Right ventricle myocardium superior (tissue), 1 donor: ENCODE data around the gene DCTN4. TPM values are rescaled to one million over a fixed set of nuclear protein-coding genes. Genes with fewer than 3 reads are reported as not detected.

Experiments
- ATAC-seq: fragments of 200-7000 bp; cut with Tn5 transposase; one replicate; pipeline ENCODE4 v1.9.1; 2020; ENCODE audit warnings: mild to moderate bottlenecking; ENCODE audit not compliant: poor library complexity
- DNase-seq: peaks from one replicate; pipeline ENCODE4 v3.0.0-alpha.2; 2020
- intact Hi-C: fragments of 100-400 bp; cut with DNase I; formaldehyde crosslinking; loops from one replicate; pipeline ENCODE4 v1.11.2; 2022
- total RNA-seq: library from RNA; stranded (reverse); fragmentation: NEBNext Ultra II Directional; extraction: Animal tissue kit (Norgen Biotek cat#: 25700); gene quantifications from one replicate; pipeline ENCODE4 v1.2.1, GENCODE V29; 2021
- donor health status: DM: no; HTN: yes; CAD: no; lungs with severe emphysema.

The DCTN4 gene
- total RNA-seq, 1 donor from 2014 or later, result 45.2 TPM

DNA sequence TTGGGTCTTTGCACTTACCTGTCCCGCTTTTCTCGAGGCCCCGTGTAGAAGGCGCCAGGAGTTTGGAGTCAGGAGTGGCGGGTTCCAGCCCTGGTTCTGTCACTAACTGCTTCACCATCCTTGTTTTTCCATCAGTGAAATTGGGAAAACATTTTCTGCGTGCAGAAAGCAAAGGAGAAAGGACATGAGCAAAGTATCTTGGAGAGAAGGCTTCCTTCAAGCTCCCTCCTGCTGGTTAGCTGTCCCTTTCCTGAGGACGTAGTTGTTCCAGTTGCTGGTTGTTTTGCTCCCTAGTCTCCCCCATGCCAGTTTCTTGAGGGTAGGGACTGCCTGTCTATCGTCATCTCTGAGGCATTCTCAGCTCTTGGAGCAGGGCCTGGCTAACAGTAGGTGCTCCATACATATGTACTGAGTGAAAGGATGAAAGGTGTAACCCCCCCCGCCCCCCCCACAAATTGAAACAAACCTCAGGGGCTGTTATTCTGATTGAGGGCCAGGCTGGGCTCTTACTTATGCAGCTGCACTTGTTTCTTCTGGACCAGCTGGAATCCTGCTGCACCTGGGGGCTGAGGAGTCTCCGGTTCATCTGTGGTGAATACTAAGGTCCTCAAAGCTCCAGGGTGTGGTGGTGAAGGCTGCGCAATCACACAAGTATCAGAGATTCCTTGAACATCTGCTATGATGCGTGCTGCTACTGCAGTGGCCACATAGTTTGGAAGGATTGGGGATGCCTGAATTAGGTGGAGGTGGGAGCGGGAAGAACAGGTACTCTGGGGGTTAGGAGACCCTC lies 20.8 kb upstream of the DCTN4 start:
- ATAC-seq (no peak), DNase-seq (no peak)
- intact Hi-C loops, result no loop called here

DNA sequence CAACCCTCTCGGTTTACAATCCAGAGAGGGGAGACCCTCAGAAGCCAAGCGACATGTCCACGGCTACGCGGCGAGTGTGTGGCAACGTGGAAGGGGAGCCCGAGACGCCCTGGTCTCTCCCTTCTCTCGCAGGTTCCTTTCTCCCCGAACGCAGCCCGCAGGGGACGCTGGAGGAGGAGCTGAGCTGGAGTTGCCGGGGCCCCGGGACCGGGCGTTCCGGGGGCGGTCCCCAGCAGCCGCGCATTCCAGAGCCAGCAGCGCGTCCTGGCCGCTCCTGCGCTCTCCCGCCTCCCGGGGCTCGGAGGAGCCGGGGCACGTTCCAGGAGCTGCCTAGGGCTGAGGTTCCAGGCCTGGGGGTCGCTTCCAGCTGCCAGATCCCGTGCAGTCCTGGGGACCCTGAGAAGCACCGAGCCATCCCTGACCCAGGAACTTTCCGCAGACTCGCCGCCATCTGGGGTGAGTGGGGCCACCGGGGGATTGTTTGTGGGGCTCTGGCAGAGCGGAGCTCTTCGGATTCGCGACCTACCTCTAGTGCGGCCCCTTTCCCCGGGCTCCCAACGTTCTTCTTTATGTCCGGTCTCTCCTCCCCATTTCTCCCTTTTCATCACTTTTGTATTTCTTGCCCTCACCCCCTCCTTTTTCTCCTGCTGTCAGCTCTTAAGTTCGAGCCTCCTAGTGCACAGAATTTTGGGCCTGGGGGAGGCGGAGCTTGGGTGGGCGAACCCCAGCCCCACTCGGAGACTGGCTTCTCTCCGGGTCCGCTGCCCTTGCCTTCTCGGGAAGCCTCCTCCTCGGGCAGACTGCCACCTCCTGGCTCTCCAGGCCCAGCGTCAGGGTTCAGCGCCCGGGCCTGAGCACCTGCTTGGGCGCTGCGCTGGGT lies 19.9 kb upstream of the DCTN4 start, which contains the start of gene SMIM3:
SMIM3 (plus strand) TSS at position 241 of the 880 bp plus-strand sequence. CDS start 16,684 bp downstream, outside the sequence.
- intact Hi-C loops, result no loop called here
- ATAC-seq (peak; percentile 91), DNase-seq (peak; percentile 91)

DNA sequence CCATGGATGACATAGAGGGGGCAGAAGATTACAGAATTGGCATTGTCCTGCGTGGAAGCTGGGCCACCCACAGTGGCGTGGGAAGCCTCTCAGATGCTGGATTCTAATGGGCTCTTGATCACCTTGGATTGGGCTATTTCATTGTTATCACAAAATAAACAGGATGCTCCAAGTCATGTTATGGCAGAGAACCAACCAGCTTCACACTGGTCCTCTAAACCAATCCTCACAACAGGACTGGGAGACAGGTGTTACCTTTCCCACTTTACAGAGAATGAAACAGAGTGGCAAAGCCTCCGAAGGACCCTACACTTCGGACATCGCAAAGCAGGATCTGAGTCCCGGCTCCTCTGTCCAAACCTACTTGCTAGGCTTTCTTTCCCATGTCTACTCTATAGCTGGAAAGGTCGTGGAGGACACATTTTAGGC lies 19.3 kb upstream of the DCTN4 start:
- intact Hi-C loops, result no loop called here
- peak; percentile 2 for ATAC-seq
- DNase-seq, result no peak

DNA sequence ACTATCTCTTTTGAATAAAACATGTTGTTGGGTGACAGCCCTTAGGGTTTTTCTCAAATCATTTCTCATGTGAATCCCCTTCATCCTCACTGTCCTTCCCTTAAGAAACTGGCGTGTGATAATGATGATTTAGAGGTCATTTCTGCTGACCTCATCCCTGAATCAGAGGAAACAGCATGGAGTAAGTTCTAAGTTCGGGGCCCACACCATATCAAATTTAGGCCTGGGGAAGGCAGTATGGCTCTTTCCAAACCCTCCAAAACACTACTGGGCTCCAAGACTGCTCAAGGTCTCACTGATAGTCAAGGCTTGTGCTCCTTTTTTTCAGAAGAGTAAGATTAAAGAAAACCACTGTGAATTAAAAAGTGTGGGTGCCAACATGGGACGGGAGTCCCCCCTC lies 18.9 kb upstream of the DCTN4 start:
- intact Hi-C loops, result no loop called here
- ATAC-seq, result no peak
- no peak for DNase-seq

DNA sequence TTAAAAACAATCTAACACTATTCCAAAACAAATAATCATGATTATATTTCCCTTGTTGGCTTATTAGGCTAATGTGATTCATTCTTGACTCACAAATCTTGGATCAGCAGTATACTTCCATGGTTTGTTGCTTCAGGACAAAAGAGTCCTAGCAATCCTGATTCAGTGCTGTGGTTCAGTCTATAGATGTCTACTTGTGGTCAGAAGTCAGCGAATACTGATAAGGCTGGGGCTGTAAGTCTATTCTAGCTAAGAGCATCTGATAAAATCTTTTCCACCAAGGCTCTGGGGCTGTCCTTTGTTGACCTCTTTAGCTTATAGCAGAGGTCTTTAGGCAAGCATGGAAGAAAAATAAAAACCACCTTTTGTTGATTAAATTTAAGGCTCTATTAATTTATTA lies 15.3 kb upstream of the DCTN4 start:
- DNase-seq, result no peak
- intact Hi-C loops, result no loop called here
- ATAC-seq, result no peak

DNA sequence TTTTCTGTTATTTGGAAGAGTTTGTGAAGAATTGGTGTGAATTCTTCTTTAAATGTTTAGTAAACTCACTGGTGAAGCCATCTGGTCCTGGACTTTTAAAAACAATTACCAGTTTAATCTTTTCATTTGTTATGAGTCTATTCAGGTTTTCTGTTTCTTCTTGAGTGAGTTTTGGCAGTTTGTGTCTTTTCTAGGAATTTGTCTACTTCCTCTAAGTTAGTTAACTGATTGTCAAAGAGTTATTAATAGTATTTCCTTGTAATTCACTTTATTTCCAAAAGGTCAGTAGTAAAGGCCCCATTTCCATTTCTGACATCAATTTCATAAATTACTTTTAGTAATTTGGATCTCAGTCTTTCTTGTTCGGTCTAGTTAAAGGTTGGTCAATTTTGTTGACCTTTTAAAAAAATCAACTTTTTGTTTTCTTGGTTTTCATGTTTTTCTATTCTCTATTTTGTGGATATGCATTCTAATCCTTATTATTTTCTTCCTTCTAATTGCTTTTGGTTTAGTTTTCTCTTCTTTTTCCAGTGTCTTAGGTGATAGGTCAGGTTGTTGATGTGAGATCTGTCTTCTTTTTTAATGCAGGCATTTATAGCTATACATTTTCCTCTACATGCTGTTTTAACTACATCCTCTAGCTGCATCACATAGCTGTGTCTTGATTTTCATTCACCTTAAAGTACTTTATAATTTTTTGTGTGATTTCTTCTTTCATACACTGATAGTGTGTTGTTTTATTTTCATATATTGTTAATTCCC lies 12.4 kb upstream of the DCTN4 start:
- DNase-seq (no peak), ATAC-seq (no peak)
- intact Hi-C loops, result no loop called here

DNA sequence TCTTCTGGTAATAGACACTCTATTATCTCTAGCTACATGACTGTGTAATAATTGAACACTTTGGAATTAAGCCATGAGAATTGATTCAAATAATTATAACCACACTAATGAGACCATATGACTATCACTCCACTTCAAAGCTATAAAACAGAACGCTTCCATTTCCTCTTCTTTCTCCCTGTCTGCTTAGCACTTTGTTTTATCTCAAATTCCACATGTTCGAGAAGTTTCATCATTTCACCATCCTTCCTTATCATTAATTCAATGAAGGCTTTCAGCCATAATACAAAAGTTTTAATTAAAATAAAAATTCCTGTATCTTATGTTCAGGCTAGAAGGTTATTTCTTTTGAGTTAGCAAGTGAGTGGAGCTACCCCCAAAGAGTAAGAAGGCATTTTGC lies 7.4 kb upstream of the DCTN4 start:
- intact Hi-C loops, result no loop called here
- no peak for DNase-seq
- no peak for ATAC-seq

DNA sequence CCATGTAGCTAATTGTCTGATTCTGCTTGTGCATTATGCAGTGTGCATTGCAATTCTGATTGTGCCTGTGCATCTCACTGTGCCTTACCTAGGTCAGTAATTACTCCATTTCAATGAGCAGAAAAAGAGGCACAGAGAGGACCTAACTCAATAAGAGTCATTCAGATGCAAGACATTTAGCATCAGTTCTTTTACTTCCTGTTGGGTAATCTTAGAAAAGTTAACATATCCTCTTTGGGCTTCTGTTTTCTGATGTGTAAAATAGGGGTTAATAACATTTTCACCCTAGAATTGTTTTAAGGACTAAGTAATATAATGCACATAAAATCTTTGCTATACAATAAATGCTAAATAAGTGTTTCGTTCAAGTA lies 7.0 kb upstream of the DCTN4 start:
- ATAC-seq, result no peak
- intact Hi-C loops, result no loop called here
- DNase-seq, result no peak

DNA sequence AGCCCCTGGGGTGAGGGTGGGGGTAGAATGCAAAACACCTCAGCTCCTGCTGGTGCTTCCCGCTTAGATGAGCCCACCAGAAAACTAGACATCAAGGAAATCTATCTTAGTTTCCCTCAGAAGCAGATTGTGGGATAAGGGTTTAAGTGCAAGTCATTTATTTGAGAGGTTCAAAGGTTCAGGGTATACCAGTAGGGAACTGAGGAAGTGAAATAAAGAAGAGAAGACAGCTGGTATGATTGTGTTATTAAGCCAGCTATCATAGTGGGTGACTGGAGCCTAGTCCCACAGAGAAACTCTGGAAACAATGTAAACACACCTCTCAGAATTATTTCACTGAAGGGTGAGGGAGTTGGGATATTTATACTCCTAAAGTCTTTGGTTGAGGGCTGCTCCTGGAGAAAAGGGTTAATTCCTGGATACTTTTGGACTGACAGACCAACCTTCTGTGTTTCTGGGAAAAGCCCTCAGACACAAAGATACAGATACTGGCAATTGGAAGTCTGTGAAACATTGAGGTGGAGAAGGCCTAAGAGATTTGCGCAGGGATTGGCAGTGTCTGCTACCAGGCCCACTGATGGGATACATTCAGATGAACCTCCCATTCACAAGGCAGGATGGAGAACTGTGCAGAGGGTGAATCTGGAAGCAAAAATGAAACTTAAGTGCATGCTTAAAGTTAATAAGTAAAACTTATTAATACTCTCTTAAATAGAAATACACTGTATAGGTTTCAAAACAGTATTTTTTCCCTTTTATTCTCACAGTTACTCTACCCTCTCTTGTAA lies 6.4 kb upstream of the DCTN4 start:
- no peak for DNase-seq
- intact Hi-C loops, result no loop called here
- ATAC-seq, result no peak

DNA sequence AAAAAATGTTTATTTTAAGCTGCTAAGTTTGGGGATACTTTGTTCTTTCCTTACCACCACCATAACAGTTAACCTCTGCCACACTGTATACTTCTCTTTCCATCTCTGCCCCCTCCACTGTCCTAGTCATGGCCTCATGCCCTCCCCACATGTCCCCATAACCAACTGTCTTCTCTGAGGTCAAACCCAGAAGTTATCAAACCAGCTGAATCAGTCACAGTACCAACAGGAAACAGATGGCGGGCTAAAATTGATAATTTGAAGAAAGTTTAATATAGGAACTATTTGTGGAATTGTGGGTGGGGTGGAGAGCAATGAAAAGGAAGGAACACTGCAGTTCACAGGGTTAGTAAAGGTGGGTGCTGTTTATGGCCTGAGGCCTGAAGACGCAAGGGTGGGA lies 5.7 kb upstream of the DCTN4 start:
- DNase-seq (no peak), ATAC-seq (peak; percentile 34)
- intact Hi-C loops, result no loop called here

DNA sequence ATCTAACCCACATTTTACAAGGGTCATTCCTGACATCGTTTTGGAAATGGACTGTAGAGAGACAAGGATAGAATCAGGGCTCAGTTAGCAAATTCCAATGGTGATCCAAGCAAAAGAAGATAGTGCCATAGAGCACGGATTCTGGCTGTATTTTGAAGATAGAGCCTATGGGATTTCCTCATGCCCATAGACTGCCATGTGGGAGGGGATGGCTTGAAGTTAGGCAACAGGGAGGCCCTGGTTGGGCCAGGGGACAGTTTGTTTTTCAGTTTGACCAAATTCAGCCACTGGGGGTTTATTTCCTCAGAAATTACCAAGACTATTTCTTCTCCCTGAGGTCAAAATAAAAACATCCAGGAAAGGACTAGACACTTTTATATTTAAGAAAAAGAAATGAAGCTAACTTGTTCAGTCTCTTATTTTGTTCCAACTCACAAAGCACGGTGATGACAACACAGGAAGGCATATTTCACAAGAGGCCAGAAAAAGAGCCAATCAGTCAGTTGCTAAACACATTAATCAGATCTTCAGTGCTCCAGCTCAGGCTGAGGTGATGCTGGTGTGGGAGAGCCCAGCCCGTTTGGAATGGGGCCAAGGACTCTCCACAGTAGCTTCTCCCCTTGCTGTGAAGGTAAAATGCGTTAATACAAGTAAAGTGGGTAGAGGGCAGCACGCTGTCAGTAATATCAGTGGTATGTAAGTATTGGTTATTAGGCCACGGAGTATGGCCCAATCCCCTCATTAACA lies 4.4 kb upstream of the DCTN4 start:
- DNase-seq, result peak; percentile 74
- peak; percentile 25 for ATAC-seq
- intact Hi-C loops, result no loop called here

DNA sequence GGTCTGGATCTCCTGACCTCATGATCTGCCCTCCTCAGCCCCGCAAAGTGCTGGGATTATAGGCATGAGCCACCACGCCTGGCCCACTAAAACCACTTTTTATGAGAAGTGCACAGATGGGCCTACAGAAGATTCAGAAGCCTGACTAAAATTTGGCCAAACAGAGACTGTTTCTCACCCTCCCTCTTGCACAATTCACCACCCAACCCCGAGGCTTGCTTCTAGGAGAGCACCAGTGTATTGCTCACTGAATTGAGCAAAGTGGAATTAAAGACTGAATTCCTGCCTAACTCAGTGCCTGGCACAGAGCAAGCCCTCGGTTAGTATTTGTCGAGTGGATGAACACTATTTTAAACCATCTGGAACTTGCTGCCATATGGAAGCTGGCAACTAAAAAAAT lies 3.4 kb upstream of the DCTN4 start:
- no peak for ATAC-seq
- intact Hi-C loops, result no loop called here
- no peak for DNase-seq

DNA sequence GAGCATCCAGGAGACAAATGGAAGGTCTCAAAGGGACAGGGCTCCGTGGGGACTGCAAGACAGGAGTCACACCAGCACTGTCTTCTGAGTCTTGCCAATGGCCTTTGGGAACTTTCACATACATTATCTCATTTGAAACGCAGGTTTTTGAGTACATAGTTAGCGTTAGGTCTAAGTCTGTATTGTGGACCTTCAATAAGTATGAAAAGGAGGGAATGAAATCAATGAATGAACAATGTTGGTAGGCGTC lies 442 bp upstream of the DCTN4 start:
- DNase-seq, result no peak
- ATAC-seq, result no peak
- intact Hi-C loops, result no loop called here

DNA sequence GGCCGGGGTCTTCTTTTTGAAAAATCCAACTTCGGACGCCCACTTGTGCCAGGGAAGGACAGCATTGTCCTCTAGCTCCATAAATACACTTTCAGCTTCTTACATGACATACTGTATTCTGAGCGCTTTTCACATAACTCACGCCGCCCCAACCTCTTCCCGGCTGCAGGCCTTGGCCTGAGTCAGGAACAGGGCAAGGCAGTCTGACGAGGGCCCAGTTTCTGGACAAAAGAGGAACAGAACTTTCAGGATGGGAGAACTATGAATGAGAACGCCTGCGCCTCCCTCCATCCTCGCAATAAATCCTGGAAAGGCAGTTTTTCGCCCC lies 650 bp downstream of the DCTN4 start:
- intact Hi-C loops, result no loop called here
- peak; percentile 34 for ATAC-seq
- no peak for DNase-seq

DNA sequence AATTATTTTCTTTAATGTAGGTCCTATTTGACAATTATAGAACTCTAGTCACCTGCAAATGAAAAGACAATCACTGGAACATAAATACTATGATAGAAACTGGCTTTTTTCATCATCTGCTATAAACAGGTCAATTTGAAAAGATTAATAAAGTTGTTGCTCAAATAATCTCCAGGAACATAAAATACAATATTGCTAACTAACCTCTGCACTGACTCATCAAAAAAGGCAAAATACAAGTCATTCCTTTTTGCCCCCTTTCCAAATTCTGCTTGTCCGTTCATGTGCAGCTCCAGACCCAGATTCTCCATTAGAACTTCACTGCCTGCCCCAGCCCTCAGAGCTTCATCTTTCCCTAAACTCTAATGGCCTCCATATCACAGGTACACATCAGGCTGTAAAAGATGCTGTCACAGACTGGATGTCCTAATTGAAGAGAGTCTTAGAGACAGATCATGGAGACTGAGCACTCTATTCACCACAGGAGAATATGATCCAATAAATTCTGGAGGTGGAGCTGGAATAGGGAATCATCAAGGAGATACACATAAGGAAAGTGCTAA lies 1.6 kb downstream of the DCTN4 start:
- DNase-seq (no peak), ATAC-seq (no peak)
- intact Hi-C loops, result no loop called here

DNA sequence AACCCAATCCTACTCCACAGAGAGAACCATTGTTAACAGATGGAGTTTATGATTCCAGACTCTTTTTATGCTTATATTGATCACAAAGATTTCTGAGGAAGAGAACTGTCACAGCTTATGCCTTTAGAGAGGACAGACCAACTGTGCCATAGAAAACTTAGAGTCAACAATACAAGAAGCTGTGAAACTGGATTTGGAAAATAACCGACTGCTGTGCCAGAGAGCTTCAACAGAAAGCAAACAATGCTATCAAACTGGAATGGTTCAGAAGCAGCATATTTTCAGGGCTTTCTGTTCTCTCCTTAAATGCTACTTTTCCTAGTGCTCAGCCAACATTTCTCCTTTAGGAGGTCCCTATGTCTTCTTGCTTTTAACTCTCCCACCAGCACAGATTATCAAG lies 5.0 kb downstream of the DCTN4 start:
- intact Hi-C loops, result no loop called here
- DNase-seq, result no peak
- ATAC-seq, result no peak

DNA sequence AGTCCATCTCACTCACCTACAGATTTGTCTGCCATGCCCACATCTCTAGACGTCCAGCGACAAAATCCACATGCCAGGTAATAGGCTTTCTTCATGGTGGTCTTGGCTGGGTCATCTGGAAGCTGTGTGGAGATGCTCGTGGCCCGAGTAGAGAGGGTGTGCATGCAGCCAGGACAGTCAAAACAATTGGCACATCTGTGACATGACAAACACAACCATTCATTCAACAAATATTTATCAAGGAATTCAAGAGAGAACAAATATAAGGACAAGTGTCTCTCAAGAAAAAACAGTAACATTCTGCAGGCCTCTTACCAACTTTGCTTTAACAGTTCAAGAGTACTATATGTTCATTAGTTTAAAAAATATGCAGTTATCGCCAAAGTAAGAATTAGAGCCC lies 5.4 kb downstream of the DCTN4 start:
- intact Hi-C loops, result no loop called here
- DNase-seq (no peak), ATAC-seq (no peak)
